HG03025 (cell line): ENCODE data around the gene WIPI1.
"Not testable (repeated sequence)": the region's sequence is repeated elsewhere in the genome, so short reads cannot be mapped to it uniquely, and the experiment has no call there.

ENCODE experiments used
- ATAC-seq: cut with Tn5 transposase; IDR thresholded peaks from one replicate; pipeline ENCODE4 v1.9.1; 2021; ENCODE audit warnings: mild to moderate bottlenecking, moderate library complexity; ENCODE audit not compliant: unreplicated experiment, low FRiP score

The WIPI1 gene

GRCh38 chr17:68420065-68420464, 37.2 kb downstream of the WIPI1 start:
- ATAC-seq = no peak

GRCh38 chr17:68418876-68419275, 38.4 kb downstream of the WIPI1 start:
- ATAC-seq = no peak

- ATAC-seq = no peak
These were observed 40.0 kb downstream of the WIPI1 start for GRCh38 chr17:68417317-68417716.

- ATAC-seq = not testable (repeated sequence)
These were observed 42.4 kb downstream of the WIPI1 start for GRCh38 chr17:68414901-68415300.

GRCh38 chr17:68413597-68414560, 43.4 kb downstream of the WIPI1 start:
- not testable (repeated sequence) for ATAC-seq

GRCh38 chr17:68407656-68408055, 49.6 kb downstream of the WIPI1 start:
- ATAC-seq = not testable (repeated sequence)

GRCh38 chr17:68403837-68404236, 53.5 kb downstream of the WIPI1 start:
- not testable (repeated sequence) for ATAC-seq

GRCh38 chr17:68403122-68403521, 54.2 kb downstream of the WIPI1 start:
- no peak for ATAC-seq

- no peak for ATAC-seq
These were observed 56.0 kb downstream of the WIPI1 start for GRCh38 chr17:68401288-68401687.

- no peak for ATAC-seq
These were observed 56.9 kb downstream of the WIPI1 start for GRCh38 chr17:68400404-68400735.

- ATAC-seq = no peak
These were observed 57.5 kb downstream of the WIPI1 start for GRCh38 chr17:68399638-68400403.

GRCh38 chr17:68398691-68399637, 58.3 kb downstream of the WIPI1 start:
- no peak for ATAC-seq

- ATAC-seq = no peak
These were observed 60.2 kb downstream of the WIPI1 start for GRCh38 chr17:68397108-68397536.

GRCh38 chr17:68396226-68397107, 60.8 kb downstream of the WIPI1 start:
- ATAC-seq = no peak

GRCh38 chr17:68394608-68395331, 62.5 kb downstream of the WIPI1 start:
- no peak for ATAC-seq

- no peak for ATAC-seq
These were observed 65.6 kb downstream of the WIPI1 start for GRCh38 chr17:68391561-68392268.

- no peak for ATAC-seq
These were observed 66.3 kb downstream of the WIPI1 start for GRCh38 chr17:68390888-68391545.

GRCh38 chr17:68389041-68389440, 68.3 kb downstream of the WIPI1 start:
- ATAC-seq = no peak
